Panc1 (cell line): ENCODE results near the gene AKT1S1. TPM values are rescaled to one million over a fixed set of nuclear protein-coding genes. Genes with fewer than 3 reads are reported as not detected.

ENCODE experiments used
- ATAC-seq: fragments of 200-7000 bp; cut with Tn5 transposase; 2 replicates; pipeline ENCODE4 v1.9.1; 2020; ENCODE audit warnings: mild to moderate bottlenecking, moderate library complexity
- BruUV-seq: library from RNA; stranded (reverse); fragments of 400-500 nt; replicated peaks from 2 replicates; lab custom pipeline; 2021; lab: Mats Ljungman, UMichigan
- CTCF ChIA-PET: fragments of 300-600 bp; sonication (Branson Sonifier 250); formaldehyde crosslinking; loops from one replicate; lab custom pipeline; 2022; ENCODE audit warnings: antibody characterized with exemption; lab: Charles Lee
- POLR2A ChIA-PET: fragments of 300-600 bp; sonication (Branson Sonifier 250); formaldehyde crosslinking; loops from one replicate; lab custom pipeline; 2022; ENCODE audit warnings: antibody characterized with exemption; lab: Charles Lee
- DNase-seq: peaks from one replicate; pipeline ENCODE4 v3.0.0-alpha.2; 2010; ENCODE audit warnings: low read depth, low spot score
- H3K27ac ChIP-seq: 2 replicates; pipeline ENCODE4 v1.5.1; 2011; ENCODE audit warnings: mild to moderate bottlenecking, low read length, inconsistent platforms
- H3K27me3 ChIP-seq: fragments of 200-500 bp; sonication (Bioruptor generic); 2 replicates; pipeline ENCODE4 v1.6.0; 2014; ENCODE audit warnings: low read length, inconsistent platforms; ENCODE audit not compliant: control insufficient read depth, insufficient read depth
- H3K36me3 ChIP-seq: fragments of 200-500 bp; sonication (Bioruptor generic); 2 replicates; pipeline ENCODE4 v1.5.1; 2014; ENCODE audit warnings: inconsistent platforms, mild to moderate bottlenecking, low read length, moderate library complexity; ENCODE audit not compliant: control insufficient read depth, insufficient read depth
- H3K4me1 ChIP-seq: 2 replicates; pipeline ENCODE4 v1.5.1; 2011; ENCODE audit warnings: inconsistent platforms, mild to moderate bottlenecking, low read length, moderate library complexity; ENCODE audit not compliant: control insufficient read depth, insufficient read depth
- H3K4me3 ChIP-seq, 2 experiments: 2 replicates each; pipeline ENCODE4 v1.5.1; 2011 to 2012; ENCODE audit warnings: low read depth in 2 of 2, low read length in 2 of 2, mild to moderate bottlenecking in 2 of 2, inconsistent platforms in 1 of 2, moderate library complexity in 1 of 2
- H3K9me3 ChIP-seq: fragments of 200-500 bp; sonication (Bioruptor generic); 2 replicates; pipeline ENCODE4 v1.5.1; 2014; ENCODE audit warnings: low read depth, mild to moderate bottlenecking, inconsistent platforms, low read length, moderate library complexity; ENCODE audit not compliant: control insufficient read depth, insufficient read depth
- POLR2AphosphoS5 ChIP-seq: IDR thresholded peaks from 2 replicates; pipeline ENCODE4 v1.6.1; 2012; ENCODE audit warnings: mild to moderate bottlenecking, low read depth, low read length, moderate library complexity
- SIN3A ChIP-seq: IDR thresholded peaks from 2 replicates; pipeline ENCODE4 v1.6.1; 2012; ENCODE audit warnings: low read depth, mild to moderate bottlenecking, low read length, moderate library complexity, borderline replicate concordance; ENCODE audit not compliant: insufficient read depth
- TCF7L2 ChIP-seq: IDR thresholded peaks from 2 replicates; pipeline ENCODE4 v1.6.1; 2011; ENCODE audit warnings: mild to moderate bottlenecking, low read depth, low read length, inconsistent platforms
- in situ Hi-C: cut with HindIII; loops from 2 replicates; pipeline ENCODE4 v1.10.0; 2016; ENCODE audit warnings: low sequenced_read_pairs, low pct_unique_long_range_greater_than_20kb
- intact Hi-C: fragments of 100-400 bp; cut with micrococcal nuclease; formaldehyde crosslinking; loops from one replicate; pipeline ENCODE4 v1.10.0; 2022; ENCODE audit not compliant: unreplicated experiment
- total RNA-seq: library from RNA; stranded (reverse); gene quantifications from one replicate; pipeline ENCODE4 v1.2.1, GENCODE V29; 2021; ENCODE audit not compliant: unreplicated experiment
- TF ChIP-seq, protein P1 (sequence below), 2 experiments: IDR thresholded peaks; 2 replicates each; pipeline ENCODE4 v1.6.1; 2011 to 2012; ENCODE audit warnings: low read depth in 2 of 2, control low read depth in 1 of 2, low read length in 1 of 2, mild to moderate bottlenecking in 1 of 2, moderate library complexity in 1 of 2; ENCODE audit not compliant: insufficient read depth in 1 of 2
- TF ChIP-seq, protein P2 (sequence below): fragments of 450-650 bp; IDR thresholded peaks from 2 replicates; pipeline ENCODE4 v1.5.1; 2017; ENCODE audit warnings: mild to moderate bottlenecking

AKT1S1 gene
- total RNA-seq, 1 experiment from 2014 or later, result 92.8 TPM

DNA sequence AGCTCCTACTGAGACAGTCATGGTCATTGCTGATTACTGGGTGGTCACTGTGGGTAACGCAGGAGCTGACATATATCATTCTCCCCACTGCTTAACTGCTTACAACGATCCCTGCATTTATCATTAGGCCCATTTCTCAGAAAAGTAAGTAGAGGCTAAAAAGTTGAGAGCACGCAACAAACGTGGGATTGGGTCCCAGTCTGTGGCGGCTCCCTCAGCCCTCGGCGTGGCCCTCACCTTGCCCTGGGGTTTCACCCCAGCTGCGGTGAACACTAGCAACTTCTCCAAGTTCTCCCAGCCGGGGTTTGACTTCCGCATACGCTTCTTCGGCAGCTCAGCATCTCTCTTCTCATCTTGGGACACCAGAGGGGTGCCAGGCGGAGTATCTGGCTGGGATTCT is 12.3 kb downstream of the AKT1S1 start:
- H3K4me3 ChIP-seq, result peak overlapping the region; percentile 69 to 76; a peak in 3 of 4 replicates
- no peaks in the 10 kb centered on the region for H3K36me3 ChIP-seq
- no peak for DNase-seq
- intact Hi-C loops (no loop called here), in situ Hi-C loops (no loop called here)
- peak overlapping the region; percentile 51 for H3K27ac ChIP-seq
- H3K27me3 ChIP-seq, result no peaks in the 10 kb centered on the region
- BruUV-seq, result no TSS peak
- peaks cover 23% of the 10 kb centered on the region for H3K4me1 ChIP-seq
- H3K9me3 ChIP-seq, result no peaks in the 10 kb centered on the region
- CTCF ChIA-PET, result no interaction called here
- POLR2A ChIA-PET, result interaction anchor here (0.7 kb wide), 3 partner anchors 47 to 165 kb away, joined by 8 to 10 read pairs (median 9); partner anchors contain the start of gene MED25
- TF ChIP-seq SIN3A (no peak), TCF7L2 (no peak), POLR2AphosphoS5 (no peak)
- TF ChIP-seq, protein P1, sequence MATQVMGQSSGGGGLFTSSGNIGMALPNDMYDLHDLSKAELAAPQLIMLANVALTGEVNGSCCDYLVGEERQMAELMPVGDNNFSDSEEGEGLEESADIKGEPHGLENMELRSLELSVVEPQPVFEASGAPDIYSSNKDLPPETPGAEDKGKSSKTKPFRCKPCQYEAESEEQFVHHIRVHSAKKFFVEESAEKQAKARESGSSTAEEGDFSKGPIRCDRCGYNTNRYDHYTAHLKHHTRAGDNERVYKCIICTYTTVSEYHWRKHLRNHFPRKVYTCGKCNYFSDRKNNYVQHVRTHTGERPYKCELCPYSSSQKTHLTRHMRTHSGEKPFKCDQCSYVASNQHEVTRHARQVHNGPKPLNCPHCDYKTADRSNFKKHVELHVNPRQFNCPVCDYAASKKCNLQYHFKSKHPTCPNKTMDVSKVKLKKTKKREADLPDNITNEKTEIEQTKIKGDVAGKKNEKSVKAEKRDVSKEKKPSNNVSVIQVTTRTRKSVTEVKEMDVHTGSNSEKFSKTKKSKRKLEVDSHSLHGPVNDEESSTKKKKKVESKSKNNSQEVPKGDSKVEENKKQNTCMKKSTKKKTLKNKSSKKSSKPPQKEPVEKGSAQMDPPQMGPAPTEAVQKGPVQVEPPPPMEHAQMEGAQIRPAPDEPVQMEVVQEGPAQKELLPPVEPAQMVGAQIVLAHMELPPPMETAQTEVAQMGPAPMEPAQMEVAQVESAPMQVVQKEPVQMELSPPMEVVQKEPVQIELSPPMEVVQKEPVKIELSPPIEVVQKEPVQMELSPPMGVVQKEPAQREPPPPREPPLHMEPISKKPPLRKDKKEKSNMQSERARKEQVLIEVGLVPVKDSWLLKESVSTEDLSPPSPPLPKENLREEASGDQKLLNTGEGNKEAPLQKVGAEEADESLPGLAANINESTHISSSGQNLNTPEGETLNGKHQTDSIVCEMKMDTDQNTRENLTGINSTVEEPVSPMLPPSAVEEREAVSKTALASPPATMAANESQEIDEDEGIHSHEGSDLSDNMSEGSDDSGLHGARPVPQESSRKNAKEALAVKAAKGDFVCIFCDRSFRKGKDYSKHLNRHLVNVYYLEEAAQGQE (IDR thresholded peaks at IDR 0.05; ENCODE audit: insufficient read depth in 1 of 2, low read depth in 2 of 2, low read length in 1 of 2), result no peak
- TF ChIP-seq, protein P2, sequence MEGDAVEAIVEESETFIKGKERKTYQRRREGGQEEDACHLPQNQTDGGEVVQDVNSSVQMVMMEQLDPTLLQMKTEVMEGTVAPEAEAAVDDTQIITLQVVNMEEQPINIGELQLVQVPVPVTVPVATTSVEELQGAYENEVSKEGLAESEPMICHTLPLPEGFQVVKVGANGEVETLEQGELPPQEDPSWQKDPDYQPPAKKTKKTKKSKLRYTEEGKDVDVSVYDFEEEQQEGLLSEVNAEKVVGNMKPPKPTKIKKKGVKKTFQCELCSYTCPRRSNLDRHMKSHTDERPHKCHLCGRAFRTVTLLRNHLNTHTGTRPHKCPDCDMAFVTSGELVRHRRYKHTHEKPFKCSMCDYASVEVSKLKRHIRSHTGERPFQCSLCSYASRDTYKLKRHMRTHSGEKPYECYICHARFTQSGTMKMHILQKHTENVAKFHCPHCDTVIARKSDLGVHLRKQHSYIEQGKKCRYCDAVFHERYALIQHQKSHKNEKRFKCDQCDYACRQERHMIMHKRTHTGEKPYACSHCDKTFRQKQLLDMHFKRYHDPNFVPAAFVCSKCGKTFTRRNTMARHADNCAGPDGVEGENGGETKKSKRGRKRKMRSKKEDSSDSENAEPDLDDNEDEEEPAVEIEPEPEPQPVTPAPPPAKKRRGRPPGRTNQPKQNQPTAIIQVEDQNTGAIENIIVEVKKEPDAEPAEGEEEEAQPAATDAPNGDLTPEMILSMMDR, result no peak
- no peak for ATAC-seq

DNA sequence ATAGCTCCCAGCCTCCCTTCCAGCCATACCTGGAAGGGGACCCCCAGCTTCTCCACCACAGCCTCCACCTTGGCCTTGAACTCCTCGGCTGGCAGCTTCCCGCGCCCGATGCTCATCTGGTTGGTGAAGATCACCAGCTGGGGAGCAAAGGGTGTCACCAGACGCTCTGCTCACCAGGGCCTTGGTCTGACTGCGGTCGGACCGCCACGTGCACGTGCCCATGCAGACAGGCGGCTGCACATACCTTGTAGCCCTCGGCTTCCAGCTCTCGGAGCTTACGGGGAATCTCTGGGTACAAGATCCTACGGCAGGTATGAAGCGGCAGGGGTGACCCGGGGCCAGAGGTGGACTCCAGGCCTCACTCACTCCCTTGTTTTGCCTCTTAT is 13.2 kb downstream of the AKT1S1 start:
- no peaks in the 10 kb centered on the region for H3K27me3 ChIP-seq
- BruUV-seq, result no TSS peak
- CTCF ChIA-PET, result no interaction called here
- no peak overlapping the region for H3K27ac ChIP-seq
- H3K4me1 ChIP-seq, result peaks cover 32% of the 10 kb centered on the region
- DNase-seq (no peak), ATAC-seq (no peak)
- H3K9me3 ChIP-seq, result no peaks in the 10 kb centered on the region
- POLR2A ChIA-PET, result no interaction called here
- in situ Hi-C loops (no loop called here), intact Hi-C loops (no loop called here)
- H3K4me3 ChIP-seq, result no peak overlapping the region
- no peak for TF ChIP-seq TCF7L2
- no peaks in the 10 kb centered on the region for H3K36me3 ChIP-seq

DNA sequence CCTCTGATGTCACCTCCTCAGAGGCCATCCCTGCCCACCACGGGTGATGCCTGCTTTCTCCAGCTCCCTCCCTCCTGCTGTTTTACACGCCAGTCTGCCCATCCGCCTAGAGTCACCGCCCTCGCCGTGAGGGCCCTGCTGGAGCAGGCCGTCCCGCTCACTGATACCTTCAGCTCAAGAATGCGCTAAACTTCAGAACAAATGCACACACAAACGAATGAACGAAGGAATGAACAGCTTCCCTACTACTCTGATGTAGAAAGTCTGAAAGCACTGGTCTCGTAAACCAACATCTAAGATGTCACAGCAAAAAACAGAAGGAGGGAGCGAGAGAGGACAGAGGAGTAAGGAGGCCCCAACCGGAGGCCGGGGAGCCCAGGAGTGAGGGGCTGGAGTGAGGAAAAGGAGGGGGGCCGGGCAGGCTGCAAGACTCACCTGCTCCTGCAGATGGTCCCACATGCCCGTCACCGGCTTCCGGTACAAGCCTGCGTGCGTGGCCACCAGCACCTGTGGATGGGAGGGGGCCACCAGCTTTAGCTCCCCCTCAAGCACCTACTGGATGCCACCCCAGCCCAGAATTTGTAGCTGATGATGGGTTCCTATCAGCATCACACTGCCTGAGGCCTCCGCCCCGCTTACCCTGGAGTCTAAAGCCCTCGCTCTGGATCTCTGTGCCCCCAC is 13.8 kb downstream of the AKT1S1 start:
- DNase-seq (no peak), ATAC-seq (no peak)
- CTCF ChIA-PET, result no interaction called here
- TF ChIP-seq, protein P2, result no peak
- H3K36me3 ChIP-seq, result no peaks in the 10 kb centered on the region
- no peak overlapping the region for H3K4me3 ChIP-seq
- intact Hi-C loops, result no loop called here
- BruUV-seq, result no TSS peak
- peaks cover 36% of the 10 kb centered on the region for H3K4me1 ChIP-seq
- H3K9me3 ChIP-seq, result no peaks in the 10 kb centered on the region
- H3K27me3 ChIP-seq, result no peaks in the 10 kb centered on the region
- peak overlapping the region; percentile 39; the same call in 1 of the 2 replicates for H3K27ac ChIP-seq
- in situ Hi-C loops, result no loop called here
- POLR2A ChIA-PET, result no interaction called here
